OCI-LY1 (cell line): ENCODE data around the gene SLAMF8.

Source experiments
- CTCF ChIP-seq: fragments of 200-600 bp; sonication (generic), shearing (Covaris generic); IDR thresholded peaks from 2 replicates; pipeline ENCODE4 v1.5.1; 2017; ENCODE audit warnings: mild to moderate bottlenecking, antibody characterized with exemption, low read length, moderate library complexity, mixed read lengths
- EZH2 ChIP-seq: fragments of 200-600 bp; sonication (generic), shearing (Covaris generic); IDR thresholded peaks from 2 replicates; pipeline ENCODE4 v1.8.0; 2017; ENCODE audit warnings: borderline replicate concordance, mixed run types, mild to moderate bottlenecking, antibody characterized with exemption, low read length, moderate library complexity, mixed read lengths

- no peak for TF ChIP-seq CTCF
- TF ChIP-seq EZH2 = no peak
Measured at GRCh38 chr1:159879136-159879535, 52.5 kb downstream of the SLAMF8 start.
